Liver (tissue), 9 donors: ENCODE data around the gene ABCA9. TPM values are rescaled to one million over a fixed set of nuclear protein-coding genes. Genes with fewer than 3 reads are reported as not detected.

ENCODE experiments used
- DNase-seq: peaks from one replicate; pipeline ENCODE4 v3.0.0-alpha.2; 2017; ENCODE audit warnings: low spot score
- H3K27ac ChIP-seq, 2 donors: one replicate each; pipeline ENCODE4 v1.7.0; 2013; ENCODE audit warnings: inconsistent platforms in 2 of 2, low read length in 2 of 2, control low read depth in 1 of 2, low read depth in 1 of 2, mild to moderate bottlenecking in 1 of 2
- H3K27me3 ChIP-seq, 4 donors: one replicate each; pipeline versions ENCODE4 v1.6.1 to v1.7.0; 2013; ENCODE audit warnings: low read length in 3 of 4, inconsistent platforms in 1 of 4, mild to moderate bottlenecking in 1 of 4, moderate library complexity in 1 of 4; ENCODE audit not compliant: control insufficient read depth in 4 of 4, insufficient read depth in 4 of 4
- H3K36me3 ChIP-seq, 4 donors: one replicate each; pipeline versions ENCODE4 v1.6.1 to v1.7.0; 2013; ENCODE audit warnings: low read length in 3 of 4, mild to moderate bottlenecking in 3 of 4, low read depth in 1 of 4, moderate library complexity in 1 of 4; ENCODE audit not compliant: control insufficient read depth in 4 of 4, insufficient read depth in 3 of 4
- H3K4me1 ChIP-seq, 4 donors: one replicate each; pipeline versions ENCODE4 v1.6.1 to v1.7.0; 2013; ENCODE audit warnings: low read length in 3 of 4, mild to moderate bottlenecking in 3 of 4, moderate library complexity in 1 of 4; ENCODE audit not compliant: control insufficient read depth in 4 of 4, insufficient read depth in 4 of 4
- H3K4me3 ChIP-seq, 3 donors: one replicate each; pipeline versions ENCODE4 v1.6.1 to v1.7.0; 2013; ENCODE audit warnings: low read length in 3 of 3, control low read depth in 1 of 3, low read depth in 1 of 3, mild to moderate bottlenecking in 1 of 3
- H3K9ac ChIP-seq, 2 donors: one replicate each; pipeline ENCODE4 v1.7.0; 2013; ENCODE audit warnings: low read length in 2 of 2, mild to moderate bottlenecking in 2 of 2, moderate library complexity in 2 of 2, control low read depth in 1 of 2, low read depth in 1 of 2
- H3K9me3 ChIP-seq, 4 donors: one replicate each; pipeline versions ENCODE4 v1.6.1 to v1.7.0; 2013; ENCODE audit warnings: low read length in 3 of 4; ENCODE audit not compliant: control insufficient read depth in 4 of 4
- EGR1 ChIP-seq, 2 donors: IDR thresholded peaks; 2 replicates each; pipeline ENCODE4 v1.6.1; 2016 to 2018; ENCODE audit warnings: antibody characterized with exemption in 2 of 2, low read depth in 2 of 2
- FOXA1 ChIP-seq: IDR thresholded peaks from 2 replicates; pipeline ENCODE4 v1.6.1; 2016; ENCODE audit warnings: antibody characterized with exemption
- FOXA2 ChIP-seq: IDR thresholded peaks from 2 replicates; pipeline ENCODE4 v1.6.1; 2016; ENCODE audit warnings: antibody characterized with exemption
- GABPA ChIP-seq, 2 donors: IDR thresholded peaks in 1 of 2; conservative IDR thresholded peaks in 1 of 2; 2 replicates each; pipeline ENCODE4 v1.6.1; 2016; ENCODE audit warnings: antibody characterized with exemption in 2 of 2, mild to moderate bottlenecking in 1 of 2, moderate library complexity in 1 of 2
- HNF4A ChIP-seq, 2 donors: conservative IDR thresholded peaks; 2 replicates each; pipeline ENCODE4 v1.6.1; 2016; ENCODE audit warnings: antibody characterized with exemption in 2 of 2, mild to moderate bottlenecking in 2 of 2
- HNF4G ChIP-seq: IDR thresholded peaks from 2 replicates; pipeline ENCODE4 v1.6.1; 2016; ENCODE audit warnings: antibody characterized with exemption
- JUND ChIP-seq, 2 donors: IDR thresholded peaks; 2 replicates each; pipeline ENCODE4 v1.6.1; 2016; ENCODE audit warnings: antibody characterized with exemption in 2 of 2
- NR2F2 ChIP-seq: IDR thresholded peaks from 2 replicates; pipeline ENCODE4 v1.6.1; 2016; ENCODE audit warnings: antibody characterized with exemption
- RAD21 ChIP-seq, 2 donors: IDR thresholded peaks; 2 replicates each; pipeline ENCODE4 v1.6.1; 2016; ENCODE audit warnings: antibody characterized with exemption in 2 of 2, mild to moderate bottlenecking in 2 of 2
- RXRA ChIP-seq, 2 donors: IDR thresholded peaks; 2 replicates each; pipeline ENCODE4 v1.6.1; 2017 to 2018; ENCODE audit warnings: antibody characterized with exemption in 2 of 2, mild to moderate bottlenecking in 1 of 2
- SP1 ChIP-seq: IDR thresholded peaks from 2 replicates; pipeline ENCODE4 v1.6.1; 2018; ENCODE audit warnings: antibody characterized with exemption, mild to moderate bottlenecking
- TAF1 ChIP-seq: conservative IDR thresholded peaks from 2 replicates; pipeline ENCODE4 v1.6.1; 2016; ENCODE audit warnings: antibody characterized with exemption, mild to moderate bottlenecking
- YY1 ChIP-seq: IDR thresholded peaks from 2 replicates; pipeline ENCODE4 v1.6.1; 2016; ENCODE audit warnings: antibody characterized with exemption, mild to moderate bottlenecking
- WGBS: extraction: QIAGEN DNeasy Blood & Tissue Kit; methylation state at CpG from one replicate; pipeline ENCODE4 v1.1.7; 2013; 5-methylcytosine and 5-hydroxymethylcytosine counted together
- polyA plus RNA-seq, 2 donors: library from polyadenylated mRNA; stranded (reverse) in 1 of 2; unstranded in 1 of 2; fragments of 200-250 nt in 1 of 2; fragments of >200 nt in 1 of 2; fragmentation: Nextera tagmentation in 1 of 2; extraction: Ambion mirVana in 1 of 2; gene quantifications; one replicate each; pipeline versions ENCODE4 v1.2.1 to v1.2.3, GENCODE V29; 2013 to 2015
- total RNA-seq, 2 donors: library from RNA; depleted of rRNA; stranded (reverse); fragments of >200 nt; gene quantifications; one replicate each; pipeline ENCODE4 v1.2.3, GENCODE V29; 2014
- TF ChIP-seq, protein P1 (sequence below): IDR thresholded peaks from 2 replicates; pipeline ENCODE4 v1.6.1; 2016; ENCODE audit warnings: antibody characterized with exemption
- TF ChIP-seq, protein P2 (sequence below): IDR thresholded peaks from 2 replicates; pipeline ENCODE4 v1.6.1; 2016; ENCODE audit warnings: antibody characterized with exemption, mild to moderate bottlenecking
- TF ChIP-seq, protein P3 (sequence below): fragments of 150-350 bp; IDR thresholded peaks from 2 replicates; pipeline ENCODE4 v1.5.1; 2017; ENCODE audit warnings: improper control_type of control experiment, low read depth, low read length; ENCODE audit not compliant: missing input control
- TF ChIP-seq, protein P4 (sequence below): IDR thresholded peaks from 2 replicates; pipeline ENCODE4 v1.6.1; 2016; ENCODE audit warnings: antibody characterized with exemption
- TF ChIP-seq, protein P5 (sequence below): IDR thresholded peaks from 2 replicates; pipeline ENCODE4 v1.6.1; 2016; ENCODE audit warnings: antibody characterized with exemption
- donor health status: healthy.
- donor health status: healthy.
- donor health status: healthy.
- donor health status: healthy.
- donor health status: healthy.

Gene ABCA9
- total and polyA plus RNA-seq, 4 donors = 1.4 to 18.9 (median 5.9) TPM

DNA sequence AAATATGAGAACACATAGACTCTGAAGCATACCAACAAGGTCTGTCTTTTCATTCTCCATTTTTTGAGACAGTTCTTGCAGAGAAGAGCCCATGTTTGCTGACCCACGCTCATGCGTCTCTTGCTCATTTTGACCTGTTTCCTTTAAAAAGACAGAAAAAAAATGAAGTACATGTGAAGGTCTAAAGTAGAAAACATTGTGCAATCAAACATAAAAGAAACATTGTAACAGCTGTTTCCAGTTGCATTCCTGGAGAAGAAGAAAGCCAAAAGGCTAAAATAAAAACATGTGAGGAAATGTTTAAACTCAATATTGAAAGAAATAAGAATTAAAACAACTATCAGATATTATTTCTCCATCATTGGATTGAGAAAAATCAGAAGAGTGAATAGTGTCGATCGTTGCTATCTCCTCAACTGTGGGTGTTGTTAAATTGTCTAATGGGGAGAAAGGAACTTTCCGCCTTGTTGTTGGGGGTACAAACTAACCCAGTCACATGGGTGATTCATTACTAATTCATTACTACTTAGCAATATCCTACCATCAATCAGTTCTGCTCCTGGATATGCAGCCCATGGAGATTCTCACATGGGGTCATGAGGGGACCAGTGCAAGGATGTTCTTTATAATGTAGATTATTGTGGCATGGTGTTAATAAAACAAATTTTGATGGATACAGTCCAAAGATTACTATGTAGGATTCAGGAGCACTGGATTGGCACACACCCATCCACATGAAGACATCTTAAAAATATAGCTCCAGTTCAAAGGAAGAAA lies 9.5 kb downstream of the ABCA9 start:
- TF ChIP-seq NR2F2 = no peak
- no peak for TF ChIP-seq YY1
- TF ChIP-seq HNF4A (conservative IDR thresholded peaks at IDR 0.05) = no peak
- TF ChIP-seq TAF1 = no peak
- TF ChIP-seq, protein P1, sequence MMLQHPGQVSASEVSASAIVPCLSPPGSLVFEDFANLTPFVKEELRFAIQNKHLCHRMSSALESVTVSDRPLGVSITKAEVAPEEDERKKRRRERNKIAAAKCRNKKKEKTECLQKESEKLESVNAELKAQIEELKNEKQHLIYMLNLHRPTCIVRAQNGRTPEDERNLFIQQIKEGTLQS = no peak
- TF ChIP-seq, protein P2, sequence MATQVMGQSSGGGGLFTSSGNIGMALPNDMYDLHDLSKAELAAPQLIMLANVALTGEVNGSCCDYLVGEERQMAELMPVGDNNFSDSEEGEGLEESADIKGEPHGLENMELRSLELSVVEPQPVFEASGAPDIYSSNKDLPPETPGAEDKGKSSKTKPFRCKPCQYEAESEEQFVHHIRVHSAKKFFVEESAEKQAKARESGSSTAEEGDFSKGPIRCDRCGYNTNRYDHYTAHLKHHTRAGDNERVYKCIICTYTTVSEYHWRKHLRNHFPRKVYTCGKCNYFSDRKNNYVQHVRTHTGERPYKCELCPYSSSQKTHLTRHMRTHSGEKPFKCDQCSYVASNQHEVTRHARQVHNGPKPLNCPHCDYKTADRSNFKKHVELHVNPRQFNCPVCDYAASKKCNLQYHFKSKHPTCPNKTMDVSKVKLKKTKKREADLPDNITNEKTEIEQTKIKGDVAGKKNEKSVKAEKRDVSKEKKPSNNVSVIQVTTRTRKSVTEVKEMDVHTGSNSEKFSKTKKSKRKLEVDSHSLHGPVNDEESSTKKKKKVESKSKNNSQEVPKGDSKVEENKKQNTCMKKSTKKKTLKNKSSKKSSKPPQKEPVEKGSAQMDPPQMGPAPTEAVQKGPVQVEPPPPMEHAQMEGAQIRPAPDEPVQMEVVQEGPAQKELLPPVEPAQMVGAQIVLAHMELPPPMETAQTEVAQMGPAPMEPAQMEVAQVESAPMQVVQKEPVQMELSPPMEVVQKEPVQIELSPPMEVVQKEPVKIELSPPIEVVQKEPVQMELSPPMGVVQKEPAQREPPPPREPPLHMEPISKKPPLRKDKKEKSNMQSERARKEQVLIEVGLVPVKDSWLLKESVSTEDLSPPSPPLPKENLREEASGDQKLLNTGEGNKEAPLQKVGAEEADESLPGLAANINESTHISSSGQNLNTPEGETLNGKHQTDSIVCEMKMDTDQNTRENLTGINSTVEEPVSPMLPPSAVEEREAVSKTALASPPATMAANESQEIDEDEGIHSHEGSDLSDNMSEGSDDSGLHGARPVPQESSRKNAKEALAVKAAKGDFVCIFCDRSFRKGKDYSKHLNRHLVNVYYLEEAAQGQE = no peak
- no peak for TF ChIP-seq SP1
- no peak for TF ChIP-seq FOXA1
- no peak for TF ChIP-seq GABPA (IDR thresholded peaks at IDR 0.05 in 1 of 2, conservative IDR thresholded peaks at IDR 0.05 in 1 of 2)
- TF ChIP-seq RAD21 (IDR thresholded peaks at IDR 0.05) = no peak
- TF ChIP-seq, protein P3, sequence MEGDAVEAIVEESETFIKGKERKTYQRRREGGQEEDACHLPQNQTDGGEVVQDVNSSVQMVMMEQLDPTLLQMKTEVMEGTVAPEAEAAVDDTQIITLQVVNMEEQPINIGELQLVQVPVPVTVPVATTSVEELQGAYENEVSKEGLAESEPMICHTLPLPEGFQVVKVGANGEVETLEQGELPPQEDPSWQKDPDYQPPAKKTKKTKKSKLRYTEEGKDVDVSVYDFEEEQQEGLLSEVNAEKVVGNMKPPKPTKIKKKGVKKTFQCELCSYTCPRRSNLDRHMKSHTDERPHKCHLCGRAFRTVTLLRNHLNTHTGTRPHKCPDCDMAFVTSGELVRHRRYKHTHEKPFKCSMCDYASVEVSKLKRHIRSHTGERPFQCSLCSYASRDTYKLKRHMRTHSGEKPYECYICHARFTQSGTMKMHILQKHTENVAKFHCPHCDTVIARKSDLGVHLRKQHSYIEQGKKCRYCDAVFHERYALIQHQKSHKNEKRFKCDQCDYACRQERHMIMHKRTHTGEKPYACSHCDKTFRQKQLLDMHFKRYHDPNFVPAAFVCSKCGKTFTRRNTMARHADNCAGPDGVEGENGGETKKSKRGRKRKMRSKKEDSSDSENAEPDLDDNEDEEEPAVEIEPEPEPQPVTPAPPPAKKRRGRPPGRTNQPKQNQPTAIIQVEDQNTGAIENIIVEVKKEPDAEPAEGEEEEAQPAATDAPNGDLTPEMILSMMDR = no peak
- no peak for TF ChIP-seq HNF4G
- TF ChIP-seq, protein P4, sequence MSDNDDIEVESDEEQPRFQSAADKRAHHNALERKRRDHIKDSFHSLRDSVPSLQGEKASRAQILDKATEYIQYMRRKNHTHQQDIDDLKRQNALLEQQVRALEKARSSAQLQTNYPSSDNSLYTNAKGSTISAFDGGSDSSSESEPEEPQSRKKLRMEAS = no peak
- TF ChIP-seq FOXA2 = no peak
- no peak for TF ChIP-seq RXRA (IDR thresholded peaks at IDR 0.05)
- TF ChIP-seq, protein P5, sequence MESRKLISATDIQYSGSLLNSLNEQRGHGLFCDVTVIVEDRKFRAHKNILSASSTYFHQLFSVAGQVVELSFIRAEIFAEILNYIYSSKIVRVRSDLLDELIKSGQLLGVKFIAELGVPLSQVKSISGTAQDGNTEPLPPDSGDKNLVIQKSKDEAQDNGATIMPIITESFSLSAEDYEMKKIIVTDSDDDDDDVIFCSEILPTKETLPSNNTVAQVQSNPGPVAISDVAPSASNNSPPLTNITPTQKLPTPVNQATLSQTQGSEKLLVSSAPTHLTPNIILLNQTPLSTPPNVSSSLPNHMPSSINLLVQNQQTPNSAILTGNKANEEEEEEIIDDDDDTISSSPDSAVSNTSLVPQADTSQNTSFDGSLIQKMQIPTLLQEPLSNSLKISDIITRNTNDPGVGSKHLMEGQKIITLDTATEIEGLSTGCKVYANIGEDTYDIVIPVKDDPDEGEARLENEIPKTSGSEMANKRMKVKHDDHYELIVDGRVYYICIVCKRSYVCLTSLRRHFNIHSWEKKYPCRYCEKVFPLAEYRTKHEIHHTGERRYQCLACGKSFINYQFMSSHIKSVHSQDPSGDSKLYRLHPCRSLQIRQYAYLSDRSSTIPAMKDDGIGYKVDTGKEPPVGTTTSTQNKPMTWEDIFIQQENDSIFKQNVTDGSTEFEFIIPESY = no peak
- TF ChIP-seq EGR1 (IDR thresholded peaks at IDR 0.05; ENCODE audit: low read depth in 2 of 2) = no peak
- TF ChIP-seq JUND (IDR thresholded peaks at IDR 0.05) = no peak
- H3K9ac ChIP-seq = no peak overlapping the region
- WGBS = 87% methylated on average over 5 of the region's 5 CpGs
- H3K27me3 ChIP-seq = no peaks in the 10 kb centered on the region
- H3K9me3 ChIP-seq = no peaks in the 10 kb centered on the region
- H3K4me3 ChIP-seq = no peak overlapping the region
- no peak overlapping the region for H3K27ac ChIP-seq
- peaks cover 0 to 2% (median 0%) of the 10 kb centered on the region in 4 donors for H3K36me3 ChIP-seq
- peaks cover 3 to 15% (median 8%) of the 10 kb centered on the region in 4 donors for H3K4me1 ChIP-seq
- DNase-seq = no peak
